BE2C (cell line): Measurements from ENCODE around the gene SDR42E2.

Experiments
- DNase-seq: peaks from one replicate; pipeline ENCODE4 v3.0.0-alpha.2; 2020
- H3K27me3 ChIP-seq: fragments of 250-450 bp; sonication (Bioruptor Pico); 2 replicates; pipeline ENCODE4 v1.5.1; 2020; ENCODE audit warnings: mild to moderate bottlenecking
- H3K36me3 ChIP-seq: fragments of 250-450 bp; sonication (Bioruptor Pico); 2 replicates; pipeline ENCODE4 v1.5.1; 2020; ENCODE audit warnings: mild to moderate bottlenecking
- H3K4me1 ChIP-seq: fragments of 250-450 bp; sonication (Bioruptor Pico); 2 replicates; pipeline ENCODE4 v1.5.1; 2020
- H3K4me3 ChIP-seq: 2 replicates; pipeline ENCODE4 v1.5.1; 2011; ENCODE audit warnings: low read depth, low read length
- H3K9me3 ChIP-seq: fragments of 250-450 bp; sonication (Bioruptor Pico); 2 replicates; pipeline ENCODE4 v1.5.1; 2020
- TF ChIP-seq, protein P1 (sequence below): IDR thresholded peaks from 2 replicates; pipeline ENCODE4 v1.5.1; 2012; ENCODE audit warnings: mild to moderate bottlenecking, low read depth, low read length

Gene SDR42E2

DNA sequence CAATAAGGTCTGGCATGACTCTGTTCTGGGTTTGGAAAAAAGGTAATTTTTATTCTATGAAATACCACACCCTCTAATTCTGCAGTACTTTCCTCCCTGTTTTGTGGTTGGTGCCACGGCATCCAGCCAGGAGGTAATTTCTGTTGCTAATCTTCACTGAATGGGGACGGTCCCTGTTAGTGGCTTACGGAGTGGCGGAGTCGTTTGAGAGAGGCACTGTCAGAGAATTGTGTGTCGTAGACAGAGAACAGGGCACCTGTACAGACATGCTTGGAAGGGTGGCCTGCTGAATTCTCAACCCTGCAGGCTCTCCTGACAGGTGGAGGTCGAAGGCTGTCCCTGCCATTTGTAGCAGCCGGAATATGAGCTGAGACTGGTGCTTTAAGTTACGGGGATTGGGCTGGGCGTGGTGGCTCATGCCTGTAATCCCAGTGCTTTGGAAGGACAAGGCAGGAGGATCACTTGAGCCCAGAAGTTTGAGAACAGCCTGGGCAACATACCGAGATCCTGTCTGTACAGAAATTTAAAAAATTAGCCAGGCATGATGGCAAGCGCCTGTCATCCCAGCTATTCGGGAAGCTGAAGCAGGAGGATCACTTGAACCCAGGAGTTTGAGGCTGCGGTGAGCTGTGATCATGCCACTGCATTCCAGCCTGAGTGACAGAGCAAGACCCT lies 77.0 kb downstream of the SDR42E2 start:
- no peaks in the 10 kb centered on the region for H3K27me3 ChIP-seq
- H3K4me1 ChIP-seq: no peaks in the 10 kb centered on the region
- DNase-seq: no peak
- TF ChIP-seq, protein P1, sequence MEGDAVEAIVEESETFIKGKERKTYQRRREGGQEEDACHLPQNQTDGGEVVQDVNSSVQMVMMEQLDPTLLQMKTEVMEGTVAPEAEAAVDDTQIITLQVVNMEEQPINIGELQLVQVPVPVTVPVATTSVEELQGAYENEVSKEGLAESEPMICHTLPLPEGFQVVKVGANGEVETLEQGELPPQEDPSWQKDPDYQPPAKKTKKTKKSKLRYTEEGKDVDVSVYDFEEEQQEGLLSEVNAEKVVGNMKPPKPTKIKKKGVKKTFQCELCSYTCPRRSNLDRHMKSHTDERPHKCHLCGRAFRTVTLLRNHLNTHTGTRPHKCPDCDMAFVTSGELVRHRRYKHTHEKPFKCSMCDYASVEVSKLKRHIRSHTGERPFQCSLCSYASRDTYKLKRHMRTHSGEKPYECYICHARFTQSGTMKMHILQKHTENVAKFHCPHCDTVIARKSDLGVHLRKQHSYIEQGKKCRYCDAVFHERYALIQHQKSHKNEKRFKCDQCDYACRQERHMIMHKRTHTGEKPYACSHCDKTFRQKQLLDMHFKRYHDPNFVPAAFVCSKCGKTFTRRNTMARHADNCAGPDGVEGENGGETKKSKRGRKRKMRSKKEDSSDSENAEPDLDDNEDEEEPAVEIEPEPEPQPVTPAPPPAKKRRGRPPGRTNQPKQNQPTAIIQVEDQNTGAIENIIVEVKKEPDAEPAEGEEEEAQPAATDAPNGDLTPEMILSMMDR: no peak
- H3K36me3 ChIP-seq: peaks cover 9% of the 10 kb centered on the region
- no peak overlapping the region for H3K4me3 ChIP-seq
- no peaks in the 10 kb centered on the region for H3K9me3 ChIP-seq

DNA sequence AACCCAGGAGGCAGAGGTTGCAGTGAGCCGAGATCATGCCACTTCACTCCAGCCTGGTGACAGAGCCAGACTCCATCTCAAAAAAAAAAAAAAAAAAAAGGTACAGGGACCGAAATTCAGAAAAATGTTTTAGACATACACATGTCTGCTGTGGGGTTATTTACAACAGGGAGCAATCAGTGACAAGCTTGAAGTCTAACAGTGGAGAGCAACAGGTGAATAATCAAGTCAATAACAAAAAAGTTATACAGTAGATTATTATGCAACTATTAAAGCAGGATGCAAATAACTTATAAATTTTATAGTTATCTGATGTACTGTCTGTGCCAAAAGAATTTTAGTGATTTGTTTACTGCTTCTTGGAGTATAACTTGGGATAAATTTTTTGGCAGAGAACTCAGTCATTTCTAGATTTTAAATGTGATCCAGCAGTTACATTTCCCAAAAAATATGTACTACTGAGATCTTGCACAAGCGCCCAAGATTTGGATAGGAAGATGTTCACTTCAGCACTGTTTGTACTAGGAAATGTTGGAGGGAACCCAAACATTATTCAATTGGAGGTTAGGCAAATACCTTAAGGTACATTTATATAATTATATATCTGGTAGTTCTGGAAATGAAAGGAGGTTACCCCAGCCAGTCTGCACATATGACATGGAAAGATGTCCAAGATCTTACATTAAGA lies 77.9 kb downstream of the SDR42E2 start:
- Histone ChIP-seq H3K27me3 (no peaks in the 10 kb centered on the region), H3K36me3 (peaks cover 16% of the 10 kb centered on the region), H3K9me3 (no peaks in the 10 kb centered on the region), H3K4me3 (no peak overlapping the region), H3K4me1 (no peaks in the 10 kb centered on the region)
- no peak for DNase-seq
- TF ChIP-seq, protein P1: no peak
